Stimulated activated CD4-positive, alpha-beta T cell treated with anti-CD3 and anti-CD28 coated beads, Interleukin-1b, Interleukin-23, amount 100 ng/mL, for 4 hours (primary cell): ENCODE measurements around the gene DAAM2.

ENCODE experiments used
- DNase-seq, 2 donors: peaks; one replicate each; pipeline ENCODE4 v3.0.0-alpha.2; 2020; ENCODE audit warnings: low read depth in 2 of 2

The DAAM2 gene

DNA sequence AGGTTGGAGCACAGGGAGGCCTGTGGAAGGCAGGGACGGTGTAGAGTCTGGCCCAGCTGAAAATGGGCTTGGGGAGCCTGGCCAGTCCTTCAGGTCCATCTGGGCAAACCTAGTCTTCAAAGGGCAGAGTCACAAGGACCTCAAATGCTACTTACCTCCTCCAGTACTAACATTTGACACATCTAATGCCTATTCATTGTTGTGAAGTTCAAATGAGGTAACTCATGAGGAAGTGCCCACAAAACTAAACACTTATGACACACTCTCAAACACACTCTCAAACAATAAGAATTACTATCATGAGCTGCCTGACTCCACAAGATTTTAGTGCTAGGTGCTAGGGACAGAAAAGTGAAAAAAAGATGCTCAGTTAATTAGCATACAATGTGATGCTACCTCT is 27.1 kb downstream of the DAAM2 start:
- DNase-seq, result no peak

DNA sequence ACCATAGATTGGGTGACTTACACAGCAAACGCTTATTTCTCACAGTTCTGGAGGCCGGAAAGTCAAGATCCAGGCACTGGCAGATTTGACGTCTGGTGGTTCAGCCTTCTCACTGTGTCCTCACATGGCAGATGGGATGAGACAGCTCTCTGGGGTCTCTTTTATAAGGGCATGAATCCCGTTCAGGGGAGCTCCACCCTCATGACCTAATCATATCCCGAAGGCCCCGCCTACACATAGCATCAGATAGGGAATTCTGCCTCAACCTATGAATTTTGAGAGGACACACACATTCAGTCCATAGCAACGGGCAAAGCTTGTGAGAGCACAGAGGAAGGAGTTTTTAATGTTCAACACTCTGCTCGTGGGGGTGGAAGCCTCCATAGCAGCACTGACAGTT is 27.5 kb downstream of the DAAM2 start:
- DNase-seq, result no peak

DNA sequence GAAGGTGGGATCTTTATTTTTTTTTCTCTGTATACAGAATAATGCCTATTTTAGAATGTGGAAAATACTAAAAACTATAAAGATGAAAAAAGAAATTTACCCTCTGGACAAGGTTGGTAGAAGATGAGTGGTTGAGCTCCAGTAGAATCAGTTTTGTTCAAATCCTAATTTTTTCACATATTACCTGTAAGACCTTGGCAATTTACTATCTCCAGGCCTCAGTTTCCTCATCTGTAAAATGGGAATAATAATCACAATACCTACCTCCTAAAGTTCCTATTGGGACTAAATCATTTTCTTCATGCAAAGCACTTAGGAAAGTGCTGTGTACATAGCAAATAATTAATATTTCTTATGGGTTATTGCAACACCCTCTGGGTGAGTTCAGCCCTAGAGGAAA is 28.4 kb downstream of the DAAM2 start:
- no peak for DNase-seq

DNA sequence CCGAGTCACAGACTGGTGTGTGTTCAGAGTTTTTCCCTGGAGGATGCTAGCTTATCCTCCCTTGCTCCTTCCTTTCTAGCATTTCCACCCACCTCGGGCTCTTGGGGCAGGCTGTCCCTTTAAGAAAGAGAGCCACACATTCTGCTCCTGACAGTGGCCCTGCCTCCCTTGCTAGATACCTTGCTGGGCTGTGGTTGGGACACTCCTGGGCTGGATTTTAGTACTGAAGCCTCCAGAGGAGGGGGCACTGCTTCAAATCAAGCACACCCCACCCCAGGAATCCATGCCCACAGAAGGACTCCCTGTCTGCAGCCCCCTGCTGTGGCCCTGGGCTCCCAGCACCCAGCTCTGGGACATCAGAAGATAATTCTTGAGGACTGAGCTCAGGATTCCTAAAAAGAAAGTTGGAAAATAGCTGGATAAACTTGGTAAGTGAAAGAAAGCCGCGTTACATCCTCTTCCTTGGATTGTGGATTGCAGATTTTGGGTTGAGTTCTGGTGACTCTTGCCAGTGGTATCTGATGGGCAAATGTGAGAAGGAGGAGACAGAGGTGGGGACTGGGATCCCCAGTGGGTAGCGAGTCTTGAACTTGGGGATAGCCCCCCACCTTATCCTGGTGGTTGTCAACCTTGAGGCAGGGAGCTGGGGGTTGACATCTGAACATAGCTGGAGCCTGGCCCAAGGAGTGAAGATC is 29.0 kb downstream of the DAAM2 start:
- DNase-seq, result no peak

DNA sequence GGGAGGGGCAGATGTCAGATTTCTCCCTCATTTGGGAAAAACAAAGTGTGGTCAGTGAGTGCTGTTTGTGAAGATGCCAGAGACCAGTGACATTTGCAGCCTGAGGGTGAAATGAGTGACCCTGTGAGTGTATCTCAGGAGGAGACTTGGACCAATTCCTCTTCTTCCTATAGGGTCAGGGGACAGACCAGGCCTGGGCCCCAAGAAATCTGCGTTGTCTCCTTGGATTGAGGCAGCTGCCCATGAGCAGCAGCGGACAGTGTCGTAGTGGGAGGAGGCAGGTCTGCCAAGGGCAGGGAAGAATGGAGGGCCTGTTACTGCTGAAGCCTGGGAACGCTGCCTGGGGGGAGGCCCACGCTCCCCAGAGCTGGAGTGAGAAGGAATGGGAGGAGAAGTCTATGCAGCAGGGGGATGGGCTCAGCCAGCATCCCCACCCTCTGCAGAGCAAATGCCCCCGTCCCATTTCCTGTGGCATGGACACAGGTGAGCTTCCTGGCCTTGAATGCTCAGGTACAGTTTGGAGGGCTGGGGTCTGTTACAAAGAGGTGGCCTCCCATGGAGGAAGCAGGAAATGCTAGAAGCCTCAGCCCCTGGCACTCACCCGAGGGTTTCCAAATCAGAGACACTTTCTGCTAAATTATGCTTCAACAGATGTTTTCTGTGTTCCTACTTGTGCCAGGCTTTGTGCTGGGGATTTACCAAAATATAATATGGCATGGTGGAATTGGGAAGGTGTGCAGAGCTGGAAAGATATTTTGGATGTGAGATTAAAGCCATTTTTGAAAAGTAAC is 29.8 kb downstream of the DAAM2 start:
- DNase-seq, result no peak

DNA sequence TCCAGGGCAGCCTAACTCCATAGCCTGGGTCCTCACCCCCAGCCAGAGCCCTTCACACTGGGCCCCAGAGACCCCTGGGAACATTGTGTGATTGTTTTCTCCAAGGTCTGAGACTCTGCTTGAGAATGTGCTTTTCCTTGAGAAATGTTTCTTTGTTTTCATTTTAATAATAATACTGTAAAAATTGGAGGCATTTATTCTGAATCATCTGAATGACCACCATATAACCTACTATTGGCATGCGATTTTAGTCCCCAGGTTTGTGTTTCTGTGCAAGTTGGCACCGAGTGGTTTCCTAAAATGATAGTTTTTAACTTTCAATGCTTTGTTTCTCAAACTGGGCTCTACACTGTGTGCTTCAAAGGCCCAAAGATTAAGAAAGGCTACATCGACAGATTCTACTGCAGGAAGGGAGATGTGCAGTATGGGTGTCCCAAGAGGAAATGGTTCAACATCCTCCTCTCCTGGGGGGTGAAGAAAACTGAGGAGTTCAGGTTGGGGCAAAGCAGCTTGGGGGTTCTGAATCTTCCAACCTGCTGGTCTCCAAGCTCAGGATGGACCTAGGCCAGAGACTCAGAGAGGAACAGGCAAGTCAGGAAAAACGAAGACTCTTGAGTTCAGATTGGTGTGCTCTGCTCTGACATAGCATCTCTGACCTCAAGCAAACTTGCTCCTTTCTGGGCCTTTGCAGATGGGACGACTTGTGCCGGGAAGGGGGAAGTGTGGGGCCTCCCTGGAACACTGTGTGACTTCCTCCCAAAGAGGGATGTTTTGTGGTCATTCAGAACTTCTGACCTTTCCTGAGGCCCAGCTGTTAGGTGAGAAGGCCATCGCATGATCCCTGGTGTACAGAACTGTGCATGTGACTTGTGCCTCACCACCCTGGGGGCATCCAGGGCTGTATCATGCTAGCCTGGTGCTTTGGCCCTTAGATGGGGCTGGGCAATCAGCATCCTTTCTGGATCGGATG is 31.0 kb downstream of the DAAM2 start:
- no peak for DNase-seq

DNA sequence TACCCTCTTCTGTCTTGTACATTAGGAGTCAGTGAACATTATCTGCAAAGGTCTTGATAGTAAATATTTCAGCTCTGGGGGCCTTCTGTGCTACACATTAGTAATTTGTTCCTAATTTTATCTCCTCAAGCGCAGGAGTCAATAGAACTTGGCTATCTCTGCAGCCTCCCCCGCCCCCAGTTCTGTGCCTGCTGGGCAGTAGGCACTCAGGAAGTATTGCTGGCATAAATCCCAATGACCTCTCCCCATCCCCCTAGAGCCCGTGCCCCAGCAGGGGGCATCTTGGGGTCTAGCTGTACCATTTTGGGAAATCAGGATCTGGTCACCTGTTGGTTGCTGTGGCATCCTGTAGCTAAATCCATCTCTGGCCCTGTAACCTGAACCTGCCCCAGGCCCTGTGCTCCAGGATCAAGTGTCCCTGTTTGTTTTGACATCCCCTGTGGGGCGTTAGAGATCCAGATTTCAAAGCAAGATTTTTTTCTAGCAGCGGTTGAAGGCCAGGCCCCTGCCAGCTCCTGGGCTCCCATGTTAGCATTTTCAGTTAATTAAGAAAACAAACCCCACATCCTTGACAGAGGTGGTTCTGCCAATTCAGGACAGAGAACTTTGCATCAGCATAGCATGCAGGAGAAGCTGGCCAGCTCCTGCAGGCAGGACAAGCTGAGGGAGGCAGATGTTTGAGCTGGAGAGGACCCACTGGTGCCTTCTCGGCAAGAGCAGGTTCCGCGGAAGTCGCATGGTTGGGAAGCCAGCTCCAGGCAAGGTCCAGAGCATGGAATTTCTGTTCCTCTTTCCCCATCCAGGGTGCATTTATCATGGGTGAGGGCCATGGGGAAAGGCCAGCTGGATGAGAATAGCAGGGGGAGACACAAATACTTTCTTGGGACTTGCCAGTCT is 32.1 kb downstream of the DAAM2 start:
- no peak for DNase-seq

DNA sequence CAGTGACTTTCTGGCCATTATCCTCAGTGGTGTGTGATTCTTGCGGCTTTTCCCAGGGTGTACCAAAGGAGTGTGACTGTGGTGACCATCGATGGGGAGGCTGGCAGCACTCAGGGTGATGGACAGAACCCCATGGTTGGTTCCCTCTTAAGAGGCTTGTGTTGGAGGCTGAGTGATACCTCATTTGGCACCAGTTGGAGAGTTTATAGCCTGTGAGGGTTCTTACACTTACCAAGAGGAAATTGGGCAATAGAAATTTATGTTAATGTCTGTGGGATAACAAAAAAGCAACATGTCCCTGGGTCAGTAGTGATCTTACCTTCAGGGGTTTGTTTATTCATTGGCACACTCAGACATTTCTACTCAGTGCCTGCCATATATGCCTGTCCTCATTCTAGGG is 37.2 kb downstream of the DAAM2 start:
- no peak for DNase-seq

DNA sequence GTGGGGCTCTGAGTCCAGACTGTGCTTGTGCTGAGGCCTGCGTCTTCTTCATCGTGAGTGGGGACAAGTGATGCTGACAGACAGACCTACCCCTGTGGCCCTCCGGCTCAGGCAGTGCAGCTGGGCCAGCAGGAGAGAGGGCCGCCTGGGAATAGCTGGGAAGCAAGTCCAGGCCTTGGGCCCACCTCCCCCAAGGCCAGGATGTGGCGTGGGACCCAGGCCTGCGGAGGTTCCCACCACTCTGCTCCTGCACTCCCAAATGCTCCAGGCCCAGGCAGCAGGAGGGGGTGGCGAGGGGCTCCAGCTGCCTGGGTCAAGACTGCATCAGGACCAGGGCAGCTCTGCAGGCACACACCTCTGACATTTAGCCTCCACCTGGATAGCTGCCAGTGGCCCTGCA is 38.3 kb downstream of the DAAM2 start:
- no peak for DNase-seq

DNA sequence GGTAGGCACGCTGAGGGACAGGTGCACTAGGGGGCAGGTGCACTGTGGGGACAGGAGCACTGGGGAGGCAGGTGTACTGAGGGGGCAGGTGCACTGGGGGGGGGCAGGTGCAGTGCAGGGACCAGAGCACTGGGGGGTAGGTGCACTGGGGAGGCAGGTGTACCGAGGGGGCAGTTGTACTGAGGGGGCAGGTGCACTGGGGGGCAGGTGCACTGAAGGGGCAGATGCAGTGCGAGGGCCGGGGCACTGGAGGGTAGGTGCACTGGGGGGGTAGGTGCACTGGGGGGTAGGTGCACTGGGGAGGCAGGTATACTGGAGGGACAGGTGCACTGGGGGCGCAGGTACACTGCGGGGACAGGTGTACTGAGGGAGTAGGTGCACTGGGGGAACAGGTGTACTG is 39.5 kb downstream of the DAAM2 start:
- no peak for DNase-seq

DNA sequence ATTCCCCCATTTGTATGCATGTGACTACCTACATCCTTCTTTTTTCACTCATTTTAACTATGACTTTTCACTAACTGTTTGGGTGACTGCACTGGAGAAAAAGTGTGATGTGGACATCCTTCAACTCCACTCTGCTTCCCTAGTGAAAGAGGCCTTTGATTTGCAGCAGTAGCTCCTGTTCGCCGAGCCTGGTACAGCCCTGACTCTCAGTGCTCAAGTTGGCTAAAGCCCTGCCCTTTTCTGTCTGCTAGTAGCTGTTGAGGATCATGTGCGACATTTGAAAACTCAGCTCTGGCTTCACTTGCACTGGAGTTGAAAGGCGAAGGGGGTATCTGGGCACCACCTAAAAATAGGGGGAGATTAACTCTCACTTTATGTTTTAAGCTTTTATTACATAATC is 42.1 kb downstream of the DAAM2 start:
- no peak for DNase-seq

DNA sequence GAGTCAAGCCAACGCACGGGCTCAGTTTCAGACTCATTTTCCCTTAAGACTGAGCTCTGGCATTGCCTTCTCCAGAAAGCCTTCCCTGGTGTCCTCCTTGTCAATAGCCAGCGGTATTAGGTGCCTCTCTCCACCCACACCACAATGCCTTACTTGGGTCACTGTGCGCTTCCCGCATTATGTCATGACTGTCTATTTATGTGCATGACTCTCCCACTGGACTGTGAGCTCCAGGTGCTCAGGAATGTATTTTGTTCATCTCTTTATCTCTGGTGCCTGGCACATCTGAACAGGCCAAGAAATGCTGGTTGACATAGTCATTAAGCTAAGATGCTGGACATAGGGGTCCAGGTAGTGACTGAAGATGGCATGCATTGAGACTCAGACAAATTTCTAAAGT is 42.7 kb downstream of the DAAM2 start:
- DNase-seq, result no peak

DNA sequence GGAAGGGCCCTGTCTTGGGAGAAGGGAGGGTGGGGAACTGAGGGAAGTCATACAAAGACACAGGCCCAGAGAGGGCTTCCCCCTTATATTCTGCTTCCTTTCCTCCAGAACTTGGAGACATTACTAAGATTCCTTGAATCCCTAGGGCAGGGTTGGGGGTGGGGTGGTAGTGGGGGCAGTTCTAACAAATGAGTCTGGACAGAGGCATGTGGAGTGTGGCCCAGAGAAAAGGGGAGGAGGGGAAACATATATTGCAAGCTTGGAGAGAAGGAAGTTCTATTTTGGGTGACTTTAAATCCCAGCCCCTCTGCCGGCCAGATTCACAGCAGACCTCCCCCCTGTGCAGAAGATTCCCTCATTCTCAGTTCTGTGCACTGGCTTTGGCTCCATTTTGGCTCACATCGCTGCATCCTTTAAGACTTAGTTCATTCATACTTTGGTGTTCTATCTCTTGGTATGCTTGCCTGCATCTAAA is 43.7 kb downstream of the DAAM2 start:
- DNase-seq, result no peak

DNA sequence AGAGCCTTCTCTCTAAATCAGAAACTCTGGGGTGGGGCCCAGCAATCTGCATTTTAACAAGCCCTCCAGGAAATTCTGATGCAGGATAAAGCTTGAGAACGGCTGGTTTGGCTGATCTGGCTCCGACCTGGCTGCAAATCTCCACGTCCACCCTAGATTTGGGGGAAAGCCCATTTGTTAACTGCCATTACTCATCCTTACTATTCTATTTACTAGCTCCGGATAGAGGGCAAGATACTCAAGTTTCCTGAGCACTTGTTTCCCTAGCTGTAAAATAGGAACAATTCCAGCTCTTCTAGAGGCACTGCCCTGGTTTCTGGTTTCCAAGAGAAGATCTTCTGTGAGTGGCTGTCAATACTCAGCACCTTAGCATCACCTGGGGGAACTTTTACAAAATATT is 44.4 kb downstream of the DAAM2 start:
- DNase-seq, result no peak

DNA sequence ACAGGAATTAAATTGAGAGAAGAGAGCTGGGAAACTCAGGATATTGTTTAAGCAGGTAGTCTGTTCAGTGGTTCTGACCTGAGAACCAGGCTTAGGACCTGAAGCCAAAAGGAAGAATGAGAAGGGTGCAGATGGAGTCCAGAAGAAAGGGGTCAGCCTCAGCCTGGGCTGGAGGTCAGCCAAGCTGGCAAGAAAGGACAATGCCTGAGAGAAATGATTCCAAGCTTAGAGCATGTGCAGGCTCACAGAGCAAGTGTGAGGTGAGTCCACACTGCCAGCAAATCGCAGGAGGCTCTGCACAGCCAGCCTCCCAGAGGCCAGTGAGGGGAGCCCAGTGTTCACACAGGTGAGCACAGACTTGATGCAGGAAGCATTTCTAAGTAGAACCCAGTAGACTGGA is 47.3 kb downstream of the DAAM2 start:
- DNase-seq, result no peak

DNA sequence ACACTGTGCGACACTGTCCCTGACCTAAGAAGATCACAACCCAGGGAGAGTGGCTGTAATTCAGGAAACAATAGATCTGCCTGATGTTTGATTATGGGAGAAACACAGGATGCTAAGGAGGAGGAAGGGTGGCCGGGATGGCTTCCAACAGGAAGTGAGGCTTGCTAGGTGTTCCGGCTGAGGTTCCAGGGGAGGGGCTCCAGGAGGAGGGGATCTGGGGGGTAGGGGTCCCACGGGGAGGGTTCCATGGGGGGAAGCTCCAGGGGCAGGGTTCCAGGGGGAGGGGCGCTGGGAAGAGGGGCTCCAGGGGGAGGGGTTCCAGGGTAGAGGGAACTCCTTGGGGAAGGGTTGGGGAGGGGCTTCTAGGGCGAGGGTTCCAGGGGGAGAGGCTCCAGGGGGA is 48.6 kb downstream of the DAAM2 start:
- DNase-seq, result no peak

DNA sequence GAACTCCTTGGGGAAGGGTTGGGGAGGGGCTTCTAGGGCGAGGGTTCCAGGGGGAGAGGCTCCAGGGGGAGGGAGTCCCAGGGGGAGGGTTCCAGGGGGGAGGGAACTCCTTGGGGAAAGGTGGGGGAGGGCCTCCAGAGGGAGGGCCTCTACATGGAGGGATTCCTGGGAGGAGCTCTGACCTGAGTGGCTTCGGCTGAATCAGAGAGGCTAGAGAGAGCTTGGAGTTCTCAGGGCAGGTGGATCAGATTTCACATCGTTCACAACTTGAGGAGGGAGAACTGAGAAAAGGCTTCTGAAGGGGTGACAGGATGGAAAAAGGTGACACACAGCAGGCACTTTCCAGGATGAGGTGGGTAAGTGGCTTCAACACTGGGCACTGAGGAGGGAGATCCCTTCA is 49.1 kb downstream of the DAAM2 start:
- no peak for DNase-seq

DNA sequence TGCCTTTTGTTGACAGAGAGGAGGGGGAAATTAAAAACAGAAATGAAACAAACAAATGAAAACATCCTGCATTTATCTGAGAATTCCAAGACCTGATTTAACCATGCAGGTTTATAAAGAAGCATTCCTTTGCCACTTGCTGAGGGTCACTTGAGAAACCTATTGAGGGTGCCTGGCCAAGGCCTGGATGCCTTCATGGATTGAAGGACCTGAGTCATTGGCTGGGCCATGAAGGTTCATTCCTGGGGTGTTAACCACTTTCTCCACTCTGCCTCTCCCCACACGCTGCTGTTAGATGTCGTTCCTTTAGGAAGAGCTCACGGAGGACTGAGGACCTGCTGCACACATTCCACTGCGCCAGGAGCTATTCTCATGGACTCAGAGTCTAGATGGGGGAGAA is 49.7 kb downstream of the DAAM2 start:
- DNase-seq, result no peak

DNA sequence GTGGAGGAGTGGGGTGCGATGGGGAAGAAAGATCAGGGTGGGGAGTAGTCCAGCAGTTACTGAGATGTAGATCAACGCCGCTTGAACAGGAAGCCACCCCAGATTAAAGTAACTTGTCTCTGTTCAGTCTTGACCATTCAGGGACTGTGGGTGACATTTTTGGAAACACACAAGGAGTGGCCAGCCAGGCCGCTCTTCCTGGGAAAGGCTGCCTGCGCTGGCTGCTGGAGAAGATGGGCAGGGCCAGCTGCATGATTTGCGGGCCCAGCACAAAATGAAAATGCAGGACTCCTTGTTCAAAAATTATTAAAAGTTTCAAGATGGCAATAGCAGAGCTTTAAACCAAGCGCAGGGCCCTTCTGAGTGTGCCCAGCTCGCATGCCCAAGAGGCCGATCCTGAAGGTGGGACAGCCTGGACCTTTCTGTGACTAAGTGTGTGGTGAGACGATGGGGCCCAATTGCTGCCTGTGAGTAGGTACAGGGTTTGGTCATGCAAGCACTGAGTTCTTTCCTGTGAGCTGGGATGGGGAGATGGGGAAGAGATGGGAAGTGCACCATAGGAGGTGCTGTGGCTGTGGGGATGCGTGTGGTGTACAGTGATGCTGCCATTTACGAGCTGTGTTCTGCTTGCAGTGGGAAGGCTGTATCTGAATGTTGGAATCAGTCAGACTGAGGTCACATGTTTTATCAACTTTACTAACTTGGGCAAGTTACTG is 51.3 kb downstream of the DAAM2 start:
- no peak for DNase-seq

DNA sequence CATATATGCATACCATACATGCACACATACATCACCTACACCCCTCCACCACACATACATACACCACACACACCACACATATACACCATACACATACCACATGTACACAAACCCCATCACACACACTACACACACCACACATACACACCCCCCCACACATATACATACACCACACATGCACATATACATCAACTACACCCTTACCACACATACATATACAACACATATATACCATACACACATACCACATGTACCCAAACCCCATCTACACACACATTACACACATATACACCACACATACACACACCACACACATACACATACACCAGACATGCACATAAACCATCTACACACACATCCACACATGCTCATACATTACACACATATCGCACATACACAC is 52.7 kb downstream of the DAAM2 start:
- no peak for DNase-seq

DNA sequence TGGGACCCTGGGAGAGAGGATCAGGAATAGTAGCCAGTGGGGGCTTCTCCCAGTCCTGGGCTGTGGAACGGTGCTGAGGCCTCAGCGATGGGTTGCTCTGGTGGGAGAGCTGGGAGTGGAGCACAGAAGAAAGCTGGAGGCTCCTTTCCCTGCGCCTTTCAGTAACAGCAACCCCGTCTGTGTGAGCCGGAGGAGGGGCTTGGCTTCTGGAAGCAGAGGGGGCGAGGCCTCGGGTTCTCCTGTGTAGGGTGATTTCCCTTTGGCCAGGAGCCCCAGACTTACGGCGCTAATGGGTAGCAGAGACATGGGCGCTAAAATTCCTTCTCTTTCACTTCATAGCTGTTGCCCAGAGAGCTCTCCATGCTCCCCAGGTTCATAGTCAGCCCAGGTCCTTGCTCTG is 55.0 kb downstream of the DAAM2 start:
- DNase-seq, result no peak
